ENCODE results near the gene HERPUD1. TPM values are rescaled to one million over a fixed set of nuclear protein-coding genes. Genes with fewer than 3 reads are reported as not detected.
"Not testable (repeated sequence)": the region's sequence is repeated elsewhere in the genome, so short reads cannot be mapped to it uniquely, and the experiment has no call there.

HERPUD1 gene
- total RNA-seq, 1 donor from 2014 or later, result 251 TPM

- H3K36me3 Mint-ChIP-seq (ENCODE audit: unreplicated experiment), result no peaks in the 10 kb centered on the region
- TF ChIP-seq, protein P1, sequence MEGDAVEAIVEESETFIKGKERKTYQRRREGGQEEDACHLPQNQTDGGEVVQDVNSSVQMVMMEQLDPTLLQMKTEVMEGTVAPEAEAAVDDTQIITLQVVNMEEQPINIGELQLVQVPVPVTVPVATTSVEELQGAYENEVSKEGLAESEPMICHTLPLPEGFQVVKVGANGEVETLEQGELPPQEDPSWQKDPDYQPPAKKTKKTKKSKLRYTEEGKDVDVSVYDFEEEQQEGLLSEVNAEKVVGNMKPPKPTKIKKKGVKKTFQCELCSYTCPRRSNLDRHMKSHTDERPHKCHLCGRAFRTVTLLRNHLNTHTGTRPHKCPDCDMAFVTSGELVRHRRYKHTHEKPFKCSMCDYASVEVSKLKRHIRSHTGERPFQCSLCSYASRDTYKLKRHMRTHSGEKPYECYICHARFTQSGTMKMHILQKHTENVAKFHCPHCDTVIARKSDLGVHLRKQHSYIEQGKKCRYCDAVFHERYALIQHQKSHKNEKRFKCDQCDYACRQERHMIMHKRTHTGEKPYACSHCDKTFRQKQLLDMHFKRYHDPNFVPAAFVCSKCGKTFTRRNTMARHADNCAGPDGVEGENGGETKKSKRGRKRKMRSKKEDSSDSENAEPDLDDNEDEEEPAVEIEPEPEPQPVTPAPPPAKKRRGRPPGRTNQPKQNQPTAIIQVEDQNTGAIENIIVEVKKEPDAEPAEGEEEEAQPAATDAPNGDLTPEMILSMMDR (IDR thresholded peaks at IDR 0.05), result no peak
- no peak overlapping the region for H3K4me3 Mint-ChIP-seq (ENCODE audit: unreplicated experiment)
- peaks cover 4% of the 10 kb centered on the region for H3K4me1 Mint-ChIP-seq (ENCODE audit: unreplicated experiment)
- DNase-seq (ENCODE audit: extremely low spot score, unreplicated experiment), result no peak
- peaks cover 7% of the 10 kb centered on the region for H3K27me3 Mint-ChIP-seq (ENCODE audit: unreplicated experiment)
- no peaks in the 10 kb centered on the region for H3K9me3 Mint-ChIP-seq (ENCODE audit: unreplicated experiment)
- H3K27ac Mint-ChIP-seq (ENCODE audit: unreplicated experiment), result no peak overlapping the region
Observed at GRCh38 chr16:56972403-56973293, 40.7 kb downstream of the HERPUD1 start.

DNA sequence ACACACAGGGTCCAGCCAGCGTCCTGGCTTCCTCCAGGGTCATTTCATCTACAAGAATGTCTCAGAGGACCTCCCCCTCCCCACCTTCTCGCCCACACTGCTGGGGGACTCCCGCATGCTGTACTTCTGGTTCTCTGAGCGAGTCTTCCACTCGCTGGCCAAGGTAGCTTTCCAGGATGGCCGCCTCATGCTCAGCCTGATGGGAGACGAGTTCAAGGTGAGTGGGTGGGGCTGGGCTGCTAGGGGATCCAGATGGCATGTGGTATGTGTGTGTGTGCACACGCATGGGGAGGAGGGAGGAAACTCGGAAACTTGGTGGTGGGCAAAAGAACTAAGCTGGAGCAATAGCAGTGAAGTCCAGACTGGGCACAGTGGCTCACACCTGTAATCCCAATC is 41.4 kb downstream of the HERPUD1 start:
- TF ChIP-seq, protein P1 (IDR thresholded peaks at IDR 0.05), result no peak
- Mint-ChIP-seq H3K27ac (ENCODE audit: unreplicated experiment) (no peak overlapping the region), H3K27me3 (ENCODE audit: unreplicated experiment) (peaks cover 7% of the 10 kb centered on the region), H3K4me3 (ENCODE audit: unreplicated experiment) (no peak overlapping the region), H3K36me3 (ENCODE audit: unreplicated experiment) (no peaks in the 10 kb centered on the region), H3K9me3 (ENCODE audit: unreplicated experiment) (no peaks in the 10 kb centered on the region), H3K4me1 (ENCODE audit: unreplicated experiment) (peaks cover 4% of the 10 kb centered on the region)
- no peak for DNase-seq (ENCODE audit: extremely low spot score, unreplicated experiment)

DNA sequence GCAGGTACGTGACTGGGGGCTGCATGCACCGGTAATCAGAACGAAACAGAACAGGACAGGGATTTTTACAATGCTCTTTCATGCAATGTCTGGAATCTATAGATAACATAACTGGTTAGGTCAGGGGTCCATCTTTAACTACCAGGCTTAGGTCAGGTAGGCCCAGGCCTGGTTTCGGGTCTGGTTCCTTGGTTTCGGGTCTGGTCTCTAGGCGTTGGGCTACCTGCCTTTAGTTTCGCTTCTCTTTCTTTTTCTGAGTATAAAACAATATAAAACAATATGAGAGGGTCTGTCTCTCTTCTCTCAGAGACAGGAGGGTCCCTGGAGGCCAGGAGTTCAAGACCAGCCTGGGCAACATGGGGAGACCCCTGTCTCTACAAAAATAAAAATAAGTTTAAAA is 42.0 kb downstream of the HERPUD1 start:
- H3K4me3 Mint-ChIP-seq (ENCODE audit: unreplicated experiment); H3K27me3 Mint-ChIP-seq (ENCODE audit: unreplicated experiment); H3K9me3 Mint-ChIP-seq (ENCODE audit: unreplicated experiment); H3K36me3 Mint-ChIP-seq (ENCODE audit: unreplicated experiment); DNase-seq (ENCODE audit: extremely low spot score, unreplicated experiment); H3K4me1 Mint-ChIP-seq (ENCODE audit: unreplicated experiment); H3K27ac Mint-ChIP-seq (ENCODE audit: unreplicated experiment): not testable (repeated sequence)

DNA sequence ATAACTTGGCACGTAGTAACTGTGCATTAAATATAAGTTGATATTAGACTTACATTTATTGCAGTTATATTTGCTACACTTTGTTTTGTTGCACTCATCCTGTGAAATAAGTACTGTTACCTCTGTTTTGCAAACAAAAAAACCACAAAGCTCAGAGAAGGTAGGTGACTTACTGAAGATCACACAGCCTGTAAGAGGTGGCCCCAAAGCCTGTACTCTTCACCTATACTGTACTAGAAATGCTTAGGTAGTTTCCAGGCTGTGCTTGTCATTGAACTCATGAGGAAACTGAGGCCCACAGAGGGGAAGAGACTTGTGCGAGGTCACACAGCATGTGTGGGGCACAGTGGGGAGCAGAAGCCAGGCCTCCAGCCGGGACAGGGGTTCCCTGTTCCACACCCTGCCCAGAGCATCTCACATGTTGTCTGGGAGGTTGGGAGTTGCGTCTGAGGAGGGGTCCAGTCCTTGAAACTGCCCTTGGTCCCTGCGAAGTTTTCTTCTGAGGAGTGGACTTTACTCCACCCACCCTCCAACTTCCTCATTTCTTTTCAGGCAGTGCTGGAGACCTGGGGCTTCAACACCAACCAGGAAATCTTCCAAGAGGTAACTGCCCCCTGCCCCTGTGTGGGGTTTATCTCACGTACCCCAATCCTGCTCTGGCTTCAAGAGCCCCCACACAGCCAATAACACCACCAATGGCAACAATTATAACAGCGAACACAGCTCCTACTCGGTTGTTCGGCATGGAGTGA is 42.8 kb downstream of the HERPUD1 start:
- H3K4me3 Mint-ChIP-seq (ENCODE audit: unreplicated experiment), result no peak overlapping the region
- H3K27me3 Mint-ChIP-seq (ENCODE audit: unreplicated experiment), result peaks cover 7% of the 10 kb centered on the region
- peaks cover 4% of the 10 kb centered on the region for H3K4me1 Mint-ChIP-seq (ENCODE audit: unreplicated experiment)
- TF ChIP-seq, protein P1 (IDR thresholded peaks at IDR 0.05), result no peak
- H3K36me3 Mint-ChIP-seq (ENCODE audit: unreplicated experiment), result no peaks in the 10 kb centered on the region
- no peak overlapping the region for H3K27ac Mint-ChIP-seq (ENCODE audit: unreplicated experiment)
- H3K9me3 Mint-ChIP-seq (ENCODE audit: unreplicated experiment), result no peaks in the 10 kb centered on the region
- DNase-seq (ENCODE audit: extremely low spot score, unreplicated experiment), result no peak

DNA sequence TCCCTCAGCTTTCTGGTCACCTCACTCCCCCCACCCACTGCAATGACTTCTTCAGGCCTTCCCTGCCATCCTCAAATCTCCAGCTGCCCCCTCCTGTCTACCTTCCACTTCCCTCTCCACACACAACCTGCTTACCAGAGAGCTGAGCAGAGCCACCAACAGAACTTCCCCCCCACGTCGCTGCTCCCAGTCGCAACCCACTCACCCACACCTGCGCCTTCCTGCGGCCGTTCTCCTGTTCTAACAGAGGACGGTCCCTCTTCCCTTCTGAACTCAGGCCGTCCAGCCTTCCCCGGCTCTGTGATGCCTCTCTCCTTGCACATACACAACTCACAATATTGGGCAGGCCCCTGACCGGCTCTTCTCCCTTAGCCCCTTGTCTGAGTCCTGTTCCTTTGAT is 43.8 kb downstream of the HERPUD1 start:
- no peaks in the 10 kb centered on the region for H3K36me3 Mint-ChIP-seq (ENCODE audit: unreplicated experiment)
- no peak overlapping the region for H3K4me3 Mint-ChIP-seq (ENCODE audit: unreplicated experiment)
- H3K9me3 Mint-ChIP-seq (ENCODE audit: unreplicated experiment), result no peaks in the 10 kb centered on the region
- H3K4me1 Mint-ChIP-seq (ENCODE audit: unreplicated experiment), result peaks cover 4% of the 10 kb centered on the region
- TF ChIP-seq, protein P1 (IDR thresholded peaks at IDR 0.05), result no peak
- no peak for DNase-seq (ENCODE audit: extremely low spot score, unreplicated experiment)
- H3K27ac Mint-ChIP-seq (ENCODE audit: unreplicated experiment), result no peak overlapping the region
- H3K27me3 Mint-ChIP-seq (ENCODE audit: unreplicated experiment), result peaks cover 5% of the 10 kb centered on the region

Measured in osteocyte (in vitro differentiated cells).